Effector CD8-positive, alpha-beta T cell (primary cell): ENCODE data around the gene MTHFD1.
A peak's percentile ranks its signal among the peaks of the same experiment; 100 is the strongest.

ENCODE experiments used
- DNase-seq: peaks from one replicate; lab custom pipeline; 2025; lab: John Stamatoyannopoulos, UW

Gene MTHFD1

GRCh38 chr14:64447876-64448670 lies 59.9 kb downstream of the MTHFD1 start:
- DNase-seq, result no peak

- no peak for DNase-seq
These were observed 62.1 kb downstream of the MTHFD1 start for GRCh38 chr14:64450255-64450654.

GRCh38 chr14:64454671-64455070 lies 66.5 kb downstream of the MTHFD1 start:
- no peak for DNase-seq

- DNase-seq, result no peak
These were observed 71.4 kb downstream of the MTHFD1 start for GRCh38 chr14:64459405-64460136.

- DNase-seq, result no peak
These were observed 73.1 kb downstream of the MTHFD1 start for GRCh38 chr14:64461221-64461620.

- DNase-seq, result no peak
These were observed 75.0 kb downstream of the MTHFD1 start for GRCh38 chr14:64463195-64463594.

GRCh38 chr14:64463873-64464272 lies 75.7 kb downstream of the MTHFD1 start:
- no peak for DNase-seq

- no peak for DNase-seq
These were observed 76.5 kb downstream of the MTHFD1 start for GRCh38 chr14:64464651-64465050.

- DNase-seq, result peak; percentile 47
These were observed 77.2 kb downstream of the MTHFD1 start, which contains the start of gene AKAP5 for GRCh38 chr14:64465191-64465822. TSS of gene AKAP5 (plus strand) at chr14:64465499. CDS start at chr14:64468395, 2,896 bp downstream.

GRCh38 chr14:64465831-64466554 lies 77.8 kb downstream of the MTHFD1 start:
- DNase-seq, result no peak

GRCh38 chr14:64467101-64467500 lies 78.9 kb downstream of the MTHFD1 start:
- DNase-seq, result no peak

GRCh38 chr14:64467566-64467965 lies 79.4 kb downstream of the MTHFD1 start:
- no peak for DNase-seq

GRCh38 chr14:64468451-64468850 lies 80.3 kb downstream of the MTHFD1 start:
- no peak for DNase-seq

GRCh38 chr14:64474041-64474440 lies 85.9 kb downstream of the MTHFD1 start:
- no peak for DNase-seq

GRCh38 chr14:64474698-64475097 lies 86.5 kb downstream of the MTHFD1 start:
- DNase-seq, result no peak

- DNase-seq, result no peak
These were observed 87.6 kb downstream of the MTHFD1 start for GRCh38 chr14:64475585-64476273.

GRCh38 chr14:64476438-64476837 lies 88.3 kb downstream of the MTHFD1 start:
- no peak for DNase-seq

GRCh38 chr14:64478634-64479250 lies 90.6 kb downstream of the MTHFD1 start:
- no peak for DNase-seq

- DNase-seq, result no peak
These were observed 100.5 kb downstream of the MTHFD1 start for GRCh38 chr14:64488590-64489099.

GRCh38 chr14:64491637-64492036 lies 103.5 kb downstream of the MTHFD1 start:
- DNase-seq, result no peak

GRCh38 chr14:64493455-64493854 lies 105.3 kb downstream of the MTHFD1 start:
- no peak for DNase-seq
